Measurements from ENCODE around the gene PPFIBP1.
"Not testable (repeated sequence)": the region's sequence is repeated elsewhere in the genome, so short reads cannot be mapped to it uniquely, and the experiment has no call there.

Gene PPFIBP1

GRCh38 chr12:27541031-27541719 is 17.2 kb downstream of the PPFIBP1 start:
- TF ChIP-seq, protein P1, sequence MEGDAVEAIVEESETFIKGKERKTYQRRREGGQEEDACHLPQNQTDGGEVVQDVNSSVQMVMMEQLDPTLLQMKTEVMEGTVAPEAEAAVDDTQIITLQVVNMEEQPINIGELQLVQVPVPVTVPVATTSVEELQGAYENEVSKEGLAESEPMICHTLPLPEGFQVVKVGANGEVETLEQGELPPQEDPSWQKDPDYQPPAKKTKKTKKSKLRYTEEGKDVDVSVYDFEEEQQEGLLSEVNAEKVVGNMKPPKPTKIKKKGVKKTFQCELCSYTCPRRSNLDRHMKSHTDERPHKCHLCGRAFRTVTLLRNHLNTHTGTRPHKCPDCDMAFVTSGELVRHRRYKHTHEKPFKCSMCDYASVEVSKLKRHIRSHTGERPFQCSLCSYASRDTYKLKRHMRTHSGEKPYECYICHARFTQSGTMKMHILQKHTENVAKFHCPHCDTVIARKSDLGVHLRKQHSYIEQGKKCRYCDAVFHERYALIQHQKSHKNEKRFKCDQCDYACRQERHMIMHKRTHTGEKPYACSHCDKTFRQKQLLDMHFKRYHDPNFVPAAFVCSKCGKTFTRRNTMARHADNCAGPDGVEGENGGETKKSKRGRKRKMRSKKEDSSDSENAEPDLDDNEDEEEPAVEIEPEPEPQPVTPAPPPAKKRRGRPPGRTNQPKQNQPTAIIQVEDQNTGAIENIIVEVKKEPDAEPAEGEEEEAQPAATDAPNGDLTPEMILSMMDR (IDR thresholded peaks at IDR 0.05; ENCODE audit: low read depth, low read length), result no peak
- no peak for DNase-seq (ENCODE audit: extremely low read depth, low read depth)

GRCh38 chr12:27542628-27543027 is 18.6 kb downstream of the PPFIBP1 start:
- no peak for DNase-seq (ENCODE audit: extremely low read depth, low read depth)
- TF ChIP-seq, protein P1 (IDR thresholded peaks at IDR 0.05; ENCODE audit: low read depth, low read length), result no peak

DNA sequence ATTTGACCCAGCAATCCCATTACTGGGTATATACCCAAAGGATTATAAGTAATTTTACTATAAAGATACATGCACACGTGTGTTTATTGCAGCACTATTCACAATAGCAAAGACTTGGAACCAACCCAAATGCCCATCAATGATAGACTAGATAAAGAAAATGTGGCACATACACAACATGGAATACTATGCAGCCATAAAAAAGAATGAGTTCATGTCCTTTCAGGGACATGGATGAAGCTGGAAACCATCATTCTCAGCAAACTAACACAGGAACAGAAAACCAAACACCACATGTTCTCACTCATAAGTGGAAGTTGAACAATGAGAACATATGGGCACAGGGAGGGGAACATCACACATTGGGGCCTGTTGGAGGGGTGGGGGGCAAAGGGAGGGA is 20.9 kb downstream of the PPFIBP1 start:
- DNase-seq (ENCODE audit: extremely low read depth, low read depth), result not testable (repeated sequence)

DNA sequence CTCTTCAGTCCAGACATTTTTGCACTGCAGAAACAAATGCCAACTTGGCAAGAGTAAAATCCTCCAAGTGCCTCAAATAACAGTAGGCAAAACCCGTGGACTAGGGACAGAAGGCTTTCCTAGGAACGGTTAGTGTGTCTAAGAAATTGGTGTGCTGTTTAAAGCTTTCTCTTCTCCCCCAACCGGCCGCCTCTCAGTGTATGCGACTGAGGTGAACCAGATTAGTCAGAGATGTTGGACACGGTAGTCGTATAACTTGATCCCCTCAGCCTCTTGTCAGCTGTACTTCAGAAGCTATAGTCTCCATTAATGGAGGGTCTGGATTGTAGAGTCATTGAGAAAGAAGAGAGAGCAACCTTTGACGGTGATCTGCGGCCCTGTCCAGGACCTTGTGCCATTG is 21.7 kb downstream of the PPFIBP1 start:
- TF ChIP-seq, protein P1 (IDR thresholded peaks at IDR 0.05; ENCODE audit: low read depth, low read length), result no peak
- DNase-seq (ENCODE audit: extremely low read depth, low read depth), result no peak

- DNase-seq (ENCODE audit: extremely low read depth, low read depth), result no peak
- TF ChIP-seq, protein P1 (IDR thresholded peaks at IDR 0.05; ENCODE audit: low read depth, low read length), result no peak
These were observed 23.6 kb downstream of the PPFIBP1 start for GRCh38 chr12:27547592-27547991.

DNA sequence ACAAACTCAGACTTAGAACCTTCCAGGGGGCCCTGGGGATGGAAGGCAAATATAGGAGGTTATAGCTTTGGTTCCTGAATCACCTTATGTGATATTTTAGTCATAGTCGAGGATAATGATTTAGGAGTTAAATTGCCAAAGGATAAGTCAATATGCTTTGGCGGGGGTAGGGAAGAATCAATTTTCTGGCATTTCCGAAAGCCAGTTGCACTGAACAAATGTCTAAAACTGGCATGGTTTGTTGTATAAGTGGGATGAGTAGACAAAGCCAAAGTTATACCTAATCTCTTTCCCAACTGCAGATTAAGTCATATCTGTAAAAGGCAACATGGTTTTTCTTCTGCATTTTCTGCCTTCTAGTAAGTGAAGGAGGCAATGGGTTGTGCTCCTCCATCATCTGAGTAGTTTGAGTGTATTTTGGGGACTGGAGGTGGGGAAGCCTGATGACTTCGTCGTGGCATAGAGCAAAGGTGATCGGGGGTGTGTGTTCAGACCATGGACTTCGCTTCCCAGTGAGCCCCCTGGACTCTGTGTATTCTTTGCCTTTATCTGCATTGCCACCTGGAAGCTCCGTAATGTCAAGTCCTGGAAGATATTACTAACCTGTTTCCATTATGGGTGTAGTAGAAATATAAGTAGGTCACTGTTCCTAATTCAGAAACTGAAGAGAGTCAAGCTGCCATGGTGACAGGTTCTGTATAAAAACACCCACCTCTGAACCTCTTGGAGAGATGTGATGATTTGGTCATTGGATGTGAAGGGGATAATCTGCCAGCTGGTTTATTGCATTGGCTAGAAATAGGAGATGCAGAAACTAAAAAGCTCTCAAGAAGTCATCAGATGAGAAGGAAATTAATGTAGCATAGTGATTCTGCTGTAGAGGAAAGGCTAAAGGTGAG is 24.5 kb downstream of the PPFIBP1 start:
- DNase-seq (ENCODE audit: extremely low read depth, low read depth), result no peak
- TF ChIP-seq, protein P1 (IDR thresholded peaks at IDR 0.05; ENCODE audit: low read depth, low read length), result no peak

GRCh38 chr12:27549236-27549800 is 25.3 kb downstream of the PPFIBP1 start:
- DNase-seq (ENCODE audit: extremely low read depth, low read depth), result no peak
- TF ChIP-seq, protein P1 (IDR thresholded peaks at IDR 0.05; ENCODE audit: low read depth, low read length), result no peak
